ENCODE measurements around the gene TBC1D32.

- no peak for TF ChIP-seq EZH2 (IDR thresholded peaks at IDR 0.05; ENCODE audit: low read depth)
- no peak for TF ChIP-seq CTCF (conservative IDR thresholded peaks at IDR 0.05)
These were observed 49.2 kb downstream of the TBC1D32 start for GRCh38 chr6:121285041-121285440.
